H9 (cell line): ENCODE measurements around the gene TTC21B. TPM values are rescaled to one million over a fixed set of nuclear protein-coding genes. Genes with fewer than 3 reads are reported as not detected.

ENCODE experiments used
- DNase-seq: peaks from one replicate; pipeline ENCODE4 v3.0.0-alpha.2; 2017
- H2AFZ ChIP-seq: one replicate; pipeline ENCODE4 v1.6.1; 2013; ENCODE audit warnings: mild to moderate bottlenecking, low read length, control low read depth, moderate library complexity
- H2AK5ac ChIP-seq: 2 replicates; pipeline ENCODE4 v1.6.1; 2013; ENCODE audit warnings: low read length, control low read depth, mixed read lengths; ENCODE audit not compliant: insufficient read length
- H2BK120ac ChIP-seq: one replicate; pipeline ENCODE4 v1.6.1; 2013; ENCODE audit warnings: low read depth, mild to moderate bottlenecking, low read length, control low read depth, inconsistent platforms; ENCODE audit not compliant: poor library complexity, severe bottlenecking
- H2BK12ac ChIP-seq: 2 replicates; pipeline ENCODE4 v1.6.1; 2013; ENCODE audit warnings: low read length, control low read depth, mixed read lengths, low read depth; ENCODE audit not compliant: insufficient read length
- H2BK15ac ChIP-seq: 2 replicates; pipeline ENCODE4 v1.6.1; 2013; ENCODE audit warnings: low read depth, low read length, control low read depth
- H2BK20ac ChIP-seq: one replicate; pipeline ENCODE4 v1.6.1; 2013; ENCODE audit warnings: low read depth, mild to moderate bottlenecking, low read length, control low read depth, inconsistent platforms; ENCODE audit not compliant: poor library complexity, severe bottlenecking
- H2BK5ac ChIP-seq: 2 replicates; pipeline ENCODE4 v1.6.1; 2013; ENCODE audit warnings: low read length, control low read depth, mixed read lengths; ENCODE audit not compliant: insufficient read length
- H3K14ac ChIP-seq: 2 replicates; pipeline ENCODE4 v1.6.1; 2013; ENCODE audit warnings: low read length, control low read depth; ENCODE audit not compliant: insufficient read depth
- H3K18ac ChIP-seq: 2 replicates; pipeline ENCODE4 v1.6.1; 2013; ENCODE audit warnings: low read depth, mild to moderate bottlenecking, mixed read lengths, low read length, control low read depth; ENCODE audit not compliant: insufficient read length
- H3K23ac ChIP-seq: 2 replicates; pipeline ENCODE4 v1.6.1; 2013; ENCODE audit warnings: low read length, control low read depth, mixed read lengths, low read depth; ENCODE audit not compliant: insufficient read length
- H3K23me2 ChIP-seq: 2 replicates; pipeline ENCODE4 v1.6.1; 2013; ENCODE audit warnings: low read depth, mild to moderate bottlenecking, mixed read lengths, low read length, control low read depth; ENCODE audit not compliant: insufficient read length, poor library complexity, severe bottlenecking
- H3K27ac ChIP-seq: 2 replicates; pipeline ENCODE4 v1.5.1; 2013; ENCODE audit warnings: low read length, control low read depth, mixed read lengths, low read depth; ENCODE audit not compliant: insufficient read length
- H3K27me3 ChIP-seq: 2 replicates; pipeline ENCODE4 v1.6.1; 2013; ENCODE audit warnings: low read length, control low read depth, inconsistent platforms; ENCODE audit not compliant: insufficient read depth
- H3K4ac ChIP-seq: 2 replicates; pipeline ENCODE4 v1.6.1; 2013; ENCODE audit warnings: low read depth, mild to moderate bottlenecking, control low read depth, inconsistent platforms, low read length, moderate library complexity
- H3K4me1 ChIP-seq: 2 replicates; pipeline ENCODE4 v1.6.1; 2013; ENCODE audit warnings: low read length, control low read depth, inconsistent platforms; ENCODE audit not compliant: insufficient read depth
- H3K4me2 ChIP-seq: 2 replicates; pipeline ENCODE4 v1.6.1; 2013; ENCODE audit warnings: low read length, control low read depth, mixed read lengths; ENCODE audit not compliant: insufficient read length, insufficient read depth
- H3K56ac ChIP-seq: 2 replicates; pipeline ENCODE4 v1.6.1; 2013; ENCODE audit warnings: low read depth, mild to moderate bottlenecking, mixed read lengths, low read length, control low read depth; ENCODE audit not compliant: insufficient read length
- H3K79me1 ChIP-seq: 2 replicates; pipeline ENCODE4 v1.6.1; 2013; ENCODE audit warnings: low read depth, mild to moderate bottlenecking, moderate library complexity, low read length, control low read depth, inconsistent platforms; ENCODE audit not compliant: insufficient read depth, poor library complexity, severe bottlenecking
- H3K79me2 ChIP-seq: 2 replicates; pipeline ENCODE4 v1.6.1; 2013; ENCODE audit warnings: low read length, control low read depth, inconsistent platforms; ENCODE audit not compliant: insufficient read depth
- H3K9ac ChIP-seq: 2 replicates; pipeline ENCODE4 v1.6.1; 2013; ENCODE audit warnings: low read length, control low read depth, mixed read lengths; ENCODE audit not compliant: insufficient read length; ENCODE audit errors: extremely low read depth
- H3K9me3 ChIP-seq: one replicate; pipeline ENCODE4 v1.6.1; 2013; ENCODE audit warnings: low read depth, low read length, inconsistent platforms; ENCODE audit not compliant: control insufficient read depth
- H3T11ph ChIP-seq: one replicate; pipeline ENCODE4 v1.6.1; 2013; ENCODE audit warnings: mild to moderate bottlenecking, low read length, control low read depth, inconsistent platforms
- H4K20me1 ChIP-seq: one replicate; pipeline ENCODE4 v1.6.1; 2013; ENCODE audit not compliant: control insufficient read depth, insufficient read length, insufficient read depth
- H4K5ac ChIP-seq: 2 replicates; pipeline ENCODE4 v1.6.1; 2013; ENCODE audit warnings: low read depth, mild to moderate bottlenecking, mixed read lengths, low read length, control low read depth; ENCODE audit not compliant: insufficient read length
- H4K8ac ChIP-seq: replicated peaks from 2 replicates; pipeline ENCODE4 v1.6.1; 2013; ENCODE audit warnings: low read length, control low read depth, mixed read lengths, low read depth; ENCODE audit not compliant: insufficient read length
- H4K91ac ChIP-seq: 2 replicates; pipeline ENCODE4 v1.6.1; 2013; ENCODE audit warnings: low read depth, mild to moderate bottlenecking, moderate library complexity, mixed read lengths, low read length, control low read depth; ENCODE audit not compliant: insufficient read length
- H3K27ac Mint-ChIP-seq, 3 experiments: 2 replicates in 2 of 3; 3 replicates in 1 of 3; pipeline ENCODE4 v1.8.0; 2020 to 2021; ENCODE audit warnings: mixed read lengths in 3 of 3, mild to moderate bottlenecking in 1 of 3, moderate library complexity in 1 of 3
- H3K27me3 Mint-ChIP-seq: 2 replicates; pipeline ENCODE4 v1.8.0; 2021; ENCODE audit warnings: low read depth, mild to moderate bottlenecking, moderate library complexity, mixed read lengths
- H3K36me3 Mint-ChIP-seq, 3 experiments: 2 replicates in 2 of 3; 3 replicates in 1 of 3; pipeline ENCODE4 v1.8.0; 2020 to 2021; ENCODE audit warnings: low read depth in 3 of 3, mixed read lengths in 3 of 3; ENCODE audit not compliant: insufficient read depth in 1 of 3
- H3K4me1 Mint-ChIP-seq, 2 experiments: 2 replicates each; pipeline ENCODE4 v1.8.0; 2020; ENCODE audit warnings: mixed read lengths in 2 of 2
- H3K4me3 Mint-ChIP-seq, 2 experiments: 2 replicates in 1 of 2; 3 replicates in 1 of 2; pipeline ENCODE4 v1.8.0; 2020 to 2021; ENCODE audit warnings: mild to moderate bottlenecking in 2 of 2, mixed read lengths in 2 of 2, moderate library complexity in 1 of 2
- H3K9me3 Mint-ChIP-seq, 2 experiments: 2 replicates in 1 of 2; 3 replicates in 1 of 2; pipeline ENCODE4 v1.8.0; 2020; ENCODE audit warnings: mild to moderate bottlenecking in 2 of 2, mixed read lengths in 2 of 2, moderate library complexity in 1 of 2
- CTCF ChIP-seq: fragments of 200-600 bp; sonication (generic); conservative IDR thresholded peaks from 3 replicates; pipeline ENCODE4 v1.8.0; 2021; ENCODE audit warnings: antibody characterized with exemption, mild to moderate bottlenecking
- WGBS: extraction: QIAGEN DNeasy Blood & Tissue Kit; methylation state at CpG from one replicate; pipeline ENCODE4 v1.1.7; 2013; ENCODE audit warnings: missing lambda C conversion rate, low lambda C conversion rate, mixed read lengths; ENCODE audit not compliant: insufficient read length; ENCODE audit errors: extremely low coverage; 5-methylcytosine and 5-hydroxymethylcytosine counted together
- total RNA-seq: library from RNA; stranded (reverse); gene quantifications from 2 replicates; pipeline ENCODE4 v1.2.1, GENCODE V29; 2021

The TTC21B gene
- total RNA-seq, 1 experiment from 2014 or later, result 16.6 TPM

- DNase-seq, result no peak
- Histone ChIP-seq H2BK15ac (no peak overlapping the region), H3K56ac (no peak overlapping the region), H3K79me2 (no peaks in the 10 kb centered on the region), H3K18ac (no peak overlapping the region), H3K27me3 (no peaks in the 10 kb centered on the region), H4K20me1 (no peaks in the 10 kb centered on the region), H2BK12ac (no peak overlapping the region), H3K9me3 (no peaks in the 10 kb centered on the region), H3K23me2 (no peaks in the 10 kb centered on the region), H4K91ac (no peak overlapping the region), H4K5ac (no peak overlapping the region), H3K27ac (no peak overlapping the region), H4K8ac (no peak overlapping the region), H3K4ac (no peak overlapping the region), H2BK120ac (no peak overlapping the region), H3K4me1 (no peaks in the 10 kb centered on the region), H3K14ac (no peak overlapping the region), H3K79me1 (no peaks in the 10 kb centered on the region), H3T11ph (no peak overlapping the region), H3K4me2 (no peak overlapping the region), H3K23ac (no peak overlapping the region), H2AK5ac (no peak overlapping the region), H2BK20ac (no peak overlapping the region), H2BK5ac (no peak overlapping the region), H2AFZ (no peak overlapping the region), H3K9ac (no peak overlapping the region)
- Mint-ChIP-seq H3K27ac (no peak overlapping the region), H3K4me3 (no peak overlapping the region), H3K36me3 (peaks cover 3 to 48% (median 39%) of the 10 kb centered on the region in 3 experiments; a peak in 6 of 7 replicates), H3K4me1 (no peaks in the 10 kb centered on the region), H3K27me3 (no peaks in the 10 kb centered on the region), H3K9me3 (no peaks in the 10 kb centered on the region)
- TF ChIP-seq CTCF, result no peak
- no CpG with 5 or more reads among the region's 2 CpGs for WGBS
These were observed 41.6 kb downstream of the TTC21B start for GRCh38 chr2:165911981-165912380.
